ACC112 (cell line): ENCODE data around the gene RASGRF2.

Experiments
- H2AFZ ChIP-seq: fragments of 200-600 bp; sonication (generic); one replicate; pipeline ENCODE4 v1.6.0; 2017; ENCODE audit warnings: antibody characterized with exemption, low read length; ENCODE audit not compliant: unreplicated experiment
- H3K27ac ChIP-seq: fragments of 200-600 bp; sonication (generic); 2 replicates; pipeline ENCODE4 v1.5.1; 2014; ENCODE audit warnings: low read depth, mild to moderate bottlenecking, antibody characterized with exemption, low read length, moderate library complexity
- H3K27me3 ChIP-seq: fragments of 200-600 bp; sonication (generic); 2 replicates; pipeline ENCODE4 v1.6.1; 2014; ENCODE audit warnings: mild to moderate bottlenecking, antibody characterized with exemption, low read length, moderate library complexity, mixed read lengths; ENCODE audit not compliant: insufficient read depth
- H3K36me3 ChIP-seq: fragments of 200-600 bp; sonication (generic); 2 replicates; pipeline ENCODE4 v1.6.1; 2016; ENCODE audit warnings: mild to moderate bottlenecking, antibody characterized with exemption, low read length, moderate library complexity, mixed read lengths; ENCODE audit not compliant: insufficient read depth
- H3K4me1 ChIP-seq: fragments of 200-600 bp; sonication (generic); one replicate; pipeline ENCODE4 v1.6.1; 2016; ENCODE audit warnings: low read length, mixed read lengths; ENCODE audit not compliant: insufficient read depth, unreplicated experiment, control insufficient read depth
- H3K4me3 ChIP-seq: fragments of 200-600 bp; sonication (generic); 2 replicates; pipeline ENCODE4 v1.5.1; 2014; ENCODE audit warnings: mild to moderate bottlenecking, low read depth, low read length
- H3K79me2 ChIP-seq: fragments of 200-600 bp; sonication (generic); one replicate; pipeline ENCODE4 v1.6.0; 2016; ENCODE audit warnings: low read length; ENCODE audit not compliant: control insufficient read depth, unreplicated experiment, insufficient read depth

RASGRF2 gene

DNA sequence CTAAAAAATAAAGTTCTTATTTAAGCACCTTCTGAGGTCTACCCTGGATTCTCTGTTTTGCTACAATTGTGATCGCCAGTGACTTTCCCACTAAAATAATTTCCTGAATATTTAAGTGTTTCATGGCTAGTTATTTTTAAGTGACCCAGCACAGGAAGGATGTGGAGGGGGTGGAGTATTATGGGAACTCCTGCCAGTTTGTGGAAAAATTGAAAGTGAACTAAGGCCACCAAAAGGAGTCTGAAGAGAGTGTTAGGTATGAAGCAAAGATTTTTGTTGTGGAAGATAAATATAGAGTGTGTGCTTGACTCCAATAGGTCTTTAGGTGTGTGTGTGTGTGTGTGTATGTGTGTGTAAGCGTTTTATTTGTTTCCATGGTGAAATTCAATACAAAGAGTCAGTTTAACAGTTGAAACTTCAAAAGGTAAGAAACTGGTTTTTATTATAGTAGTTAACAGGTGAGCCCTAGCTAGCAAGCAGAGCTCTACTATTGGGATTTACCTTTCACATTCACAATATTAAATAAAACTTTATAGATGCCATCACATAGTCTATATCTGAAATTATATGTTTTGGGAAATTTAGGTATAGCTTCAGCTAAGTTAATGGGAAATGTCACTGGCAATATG lies 25.6 kb downstream of the RASGRF2 start:
- H3K27ac ChIP-seq: no peak overlapping the region

DNA sequence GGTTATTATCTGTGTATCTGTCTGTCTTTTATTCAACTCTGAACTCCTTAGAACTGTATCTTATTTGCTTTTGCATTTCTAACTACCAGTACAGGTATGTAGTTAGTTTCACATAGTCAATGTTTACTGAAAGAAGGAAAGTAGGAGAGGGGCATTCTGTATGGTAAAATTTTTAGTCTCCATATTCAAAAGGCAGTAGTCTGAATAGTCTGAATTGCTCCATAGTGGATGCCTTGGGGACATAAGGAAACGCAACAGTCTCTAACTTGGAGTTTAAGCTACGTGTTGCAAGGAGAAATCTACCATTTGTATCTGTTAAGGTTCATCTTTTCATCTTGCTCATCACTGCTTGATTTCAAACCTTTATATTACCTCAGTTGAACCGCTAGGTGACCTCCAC lies 26.2 kb downstream of the RASGRF2 start:
- no peak overlapping the region for H2AFZ ChIP-seq

More for the DNA sequence above, 25.6 kb downstream of the RASGRF2 start:
- Histone ChIP-seq H3K27me3 (no peaks in the 10 kb centered on the region), H3K36me3 (no peaks in the 10 kb centered on the region), H3K4me1 (peaks cover 5% of the 10 kb centered on the region), H2AFZ (no peak overlapping the region), H3K4me3 (no peak overlapping the region), H3K79me2 (no peaks in the 10 kb centered on the region)

DNA sequence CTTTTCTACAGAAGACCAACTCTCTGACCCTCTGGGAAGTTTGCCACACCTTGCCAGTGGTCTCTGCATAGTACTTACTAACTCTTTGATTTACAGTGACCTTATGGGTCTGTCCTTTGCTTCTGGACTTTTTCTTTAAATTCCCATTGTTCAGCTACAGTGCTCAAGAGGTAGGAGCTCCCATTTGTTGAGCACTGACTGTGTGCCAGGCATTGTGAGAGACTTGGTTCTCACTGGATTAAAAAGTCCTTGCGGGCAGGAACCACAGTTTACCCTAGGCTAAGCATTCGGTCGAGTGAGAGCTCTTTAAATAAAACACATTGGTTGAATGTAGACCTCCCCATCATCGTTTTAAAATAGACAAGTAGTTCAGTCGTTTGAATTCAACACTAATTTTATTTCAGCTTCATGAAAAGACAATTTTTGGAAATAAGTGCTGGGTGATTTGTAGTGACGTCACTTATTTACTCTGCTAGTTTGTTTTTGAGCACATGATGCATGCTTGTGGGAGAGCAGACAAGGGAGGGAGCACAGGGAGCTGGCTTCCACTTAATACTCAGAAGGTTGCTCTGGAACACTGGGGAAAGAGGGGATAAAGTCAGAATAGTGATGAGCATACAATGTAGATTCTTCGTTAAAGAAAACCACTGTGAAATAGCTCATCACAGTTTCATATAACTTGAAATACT lies 27.1 kb downstream of the RASGRF2 start:
- Histone ChIP-seq H2AFZ (no peak overlapping the region), H3K27me3 (no peaks in the 10 kb centered on the region), H3K27ac (no peak overlapping the region), H3K4me3 (no peak overlapping the region), H3K79me2 (no peaks in the 10 kb centered on the region), H3K36me3 (no peaks in the 10 kb centered on the region), H3K4me1 (peaks cover 5% of the 10 kb centered on the region)

More for the DNA sequence above, 26.2 kb downstream of the RASGRF2 start:
- Histone ChIP-seq H3K4me1 (peaks cover 5% of the 10 kb centered on the region), H3K4me3 (no peak overlapping the region), H3K79me2 (no peaks in the 10 kb centered on the region), H3K27me3 (no peaks in the 10 kb centered on the region), H3K36me3 (no peaks in the 10 kb centered on the region), H3K27ac (no peak overlapping the region)

DNA sequence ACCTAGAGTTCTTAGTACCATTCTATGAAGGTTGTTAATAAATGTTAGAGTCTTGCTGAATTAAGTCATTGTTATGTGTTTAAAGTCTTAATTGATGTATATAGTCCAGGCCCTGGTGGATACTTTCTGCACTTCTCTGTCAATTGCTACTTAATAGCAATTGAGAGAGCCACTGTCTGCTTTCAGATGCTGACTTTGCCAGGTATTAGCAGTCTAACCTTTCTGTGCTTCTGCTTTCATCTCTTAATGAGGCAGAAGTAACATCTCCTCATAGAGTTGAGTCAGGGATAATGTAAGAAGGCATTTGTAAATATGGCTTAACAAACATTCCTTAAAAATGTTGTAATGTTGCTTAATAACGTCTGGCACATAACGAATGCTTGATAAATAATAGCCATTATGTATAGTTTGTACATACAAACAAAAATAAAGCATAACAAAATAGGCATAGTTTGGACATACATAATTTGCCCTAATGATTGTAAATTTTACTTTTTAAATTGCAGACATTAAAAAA lies 28.3 kb downstream of the RASGRF2 start:
- no peaks in the 10 kb centered on the region for H3K79me2 ChIP-seq
- peaks cover 5% of the 10 kb centered on the region for H3K4me1 ChIP-seq
- no peak overlapping the region for H3K27ac ChIP-seq
- no peaks in the 10 kb centered on the region for H3K27me3 ChIP-seq
- no peaks in the 10 kb centered on the region for H3K36me3 ChIP-seq
- H3K4me3 ChIP-seq: no peak overlapping the region
- H2AFZ ChIP-seq: no peak overlapping the region

DNA sequence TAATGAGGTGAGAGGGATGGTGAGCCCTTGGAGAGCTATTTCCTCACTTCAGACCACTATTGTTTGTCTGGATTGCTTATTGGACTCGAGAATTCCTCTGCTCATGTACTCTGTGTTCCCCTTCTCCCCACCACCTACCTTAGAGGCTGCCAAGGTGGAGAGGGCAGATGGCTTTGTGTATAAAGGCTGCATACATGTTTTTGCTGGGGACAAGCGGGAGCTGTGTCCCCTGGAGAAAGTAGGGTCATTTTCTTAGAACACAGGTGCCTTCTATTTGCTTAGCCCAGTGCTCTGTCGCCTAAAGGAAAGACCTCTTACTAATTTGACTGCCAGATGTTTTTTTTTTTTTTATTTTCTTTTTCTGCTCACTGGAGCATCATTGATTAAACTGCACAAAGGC lies 29.7 kb downstream of the RASGRF2 start:
- no peaks in the 10 kb centered on the region for H3K27me3 ChIP-seq
- H3K79me2 ChIP-seq: no peaks in the 10 kb centered on the region
- H3K36me3 ChIP-seq: no peaks in the 10 kb centered on the region
- peaks cover 5% of the 10 kb centered on the region for H3K4me1 ChIP-seq
- no peak overlapping the region for H2AFZ ChIP-seq
- no peak overlapping the region for H3K4me3 ChIP-seq
- no peak overlapping the region for H3K27ac ChIP-seq

DNA sequence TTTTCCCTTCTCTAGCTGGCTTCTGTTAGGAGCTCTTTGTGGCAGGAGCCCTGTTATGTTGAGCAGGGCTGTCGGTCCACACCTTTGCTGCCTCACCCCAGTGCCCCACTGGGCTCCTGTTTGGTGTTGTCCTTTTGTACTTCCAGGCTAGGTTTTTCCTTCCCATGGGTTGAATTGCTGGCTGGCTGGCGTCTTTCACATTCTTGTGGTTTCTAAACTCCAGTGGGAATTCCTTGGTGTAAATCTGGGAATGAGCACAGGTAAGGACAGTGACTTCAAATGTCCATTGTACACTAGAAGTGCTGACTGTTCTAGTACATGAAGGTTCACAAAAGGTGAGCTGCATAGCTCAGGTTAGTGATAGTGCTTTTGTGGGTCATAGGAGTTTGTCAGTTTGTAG lies 30.4 kb downstream of the RASGRF2 start:
- peaks cover 3% of the 10 kb centered on the region for H3K4me1 ChIP-seq
- no peak overlapping the region for H2AFZ ChIP-seq
- no peak overlapping the region for H3K4me3 ChIP-seq

DNA sequence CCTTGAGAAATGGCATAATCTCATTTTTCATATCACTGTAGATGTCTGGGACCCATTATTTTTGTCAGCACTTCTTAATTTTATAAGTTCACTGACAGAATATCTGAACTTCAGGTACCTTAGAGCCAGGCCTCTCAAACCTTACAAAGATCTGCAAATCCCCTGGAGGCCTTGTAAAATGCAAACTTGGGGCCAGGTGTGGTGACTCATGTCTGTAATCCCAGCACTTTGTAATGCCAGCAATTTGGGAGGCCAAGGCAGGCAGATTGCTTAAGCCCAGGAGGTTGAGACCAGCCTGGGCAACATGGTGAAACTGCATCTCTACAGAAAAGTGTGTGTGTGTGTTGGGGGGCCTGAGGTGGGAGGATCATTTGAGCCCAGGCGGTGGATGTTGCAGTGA lies 30.8 kb downstream of the RASGRF2 start:
- Histone ChIP-seq H3K4me1 (no peaks in the 10 kb centered on the region), H2AFZ (no peak overlapping the region), H3K36me3 (no peaks in the 10 kb centered on the region), H3K27ac (no peak overlapping the region), H3K79me2 (no peaks in the 10 kb centered on the region), H3K4me3 (no peak overlapping the region), H3K27me3 (no peaks in the 10 kb centered on the region)

More for the DNA sequence above, 30.4 kb downstream of the RASGRF2 start:
- Histone ChIP-seq H3K36me3 (no peaks in the 10 kb centered on the region), H3K27me3 (no peaks in the 10 kb centered on the region), H3K27ac (no peak overlapping the region), H3K79me2 (no peaks in the 10 kb centered on the region)

DNA sequence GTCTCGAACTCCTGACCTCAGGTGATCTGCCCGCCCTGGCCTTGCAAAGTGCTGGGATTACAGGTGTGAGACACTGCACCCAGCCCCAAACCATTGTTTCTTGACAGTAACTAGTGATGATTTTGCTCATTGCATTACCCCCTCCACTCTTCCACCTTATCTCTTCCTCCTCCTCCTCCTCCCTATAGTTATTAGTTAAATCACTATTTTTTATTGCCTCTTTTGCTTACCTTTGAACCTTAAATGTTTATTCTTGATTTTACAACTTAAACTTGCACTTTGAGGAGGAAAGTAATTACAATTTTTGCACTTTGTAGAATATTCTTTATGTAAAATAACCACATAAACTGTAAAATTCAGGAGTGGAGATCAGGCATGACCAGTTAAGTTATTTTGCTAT lies 35.7 kb downstream of the RASGRF2 start:
- Histone ChIP-seq H3K4me1 (no peaks in the 10 kb centered on the region), H3K36me3 (no peaks in the 10 kb centered on the region), H3K4me3 (no peak overlapping the region), H3K27ac (no peak overlapping the region), H3K27me3 (peaks cover 4% of the 10 kb centered on the region; the same call in 1 of the 2 replicates), H3K79me2 (no peaks in the 10 kb centered on the region), H2AFZ (no peak overlapping the region)

DNA sequence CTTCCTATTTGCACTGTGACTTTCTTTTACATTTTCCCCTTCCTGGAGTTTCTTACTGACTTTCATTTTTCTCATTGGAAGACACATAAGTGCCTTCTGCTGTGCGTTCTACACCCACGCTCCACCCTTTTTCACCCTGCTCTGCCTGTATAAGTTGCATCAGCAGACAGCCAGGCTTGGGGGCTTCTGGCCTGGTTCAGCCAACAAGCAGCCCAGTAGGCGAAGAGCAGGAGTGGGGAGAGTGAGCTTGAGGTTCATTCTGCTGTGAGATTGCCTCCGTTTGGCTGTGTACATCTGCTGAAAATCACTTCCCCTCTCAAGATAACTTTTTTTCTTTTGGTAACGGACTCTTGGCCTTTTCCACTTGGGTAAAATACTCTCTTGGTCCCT lies 38.4 kb downstream of the RASGRF2 start:
- no peak overlapping the region for H3K27ac ChIP-seq
- no peak overlapping the region for H2AFZ ChIP-seq
- no peaks in the 10 kb centered on the region for H3K79me2 ChIP-seq
- no peaks in the 10 kb centered on the region for H3K36me3 ChIP-seq
- H3K4me1 ChIP-seq: no peaks in the 10 kb centered on the region
- no peak overlapping the region for H3K4me3 ChIP-seq
- H3K27me3 ChIP-seq: peaks cover 12% of the 10 kb centered on the region

DNA sequence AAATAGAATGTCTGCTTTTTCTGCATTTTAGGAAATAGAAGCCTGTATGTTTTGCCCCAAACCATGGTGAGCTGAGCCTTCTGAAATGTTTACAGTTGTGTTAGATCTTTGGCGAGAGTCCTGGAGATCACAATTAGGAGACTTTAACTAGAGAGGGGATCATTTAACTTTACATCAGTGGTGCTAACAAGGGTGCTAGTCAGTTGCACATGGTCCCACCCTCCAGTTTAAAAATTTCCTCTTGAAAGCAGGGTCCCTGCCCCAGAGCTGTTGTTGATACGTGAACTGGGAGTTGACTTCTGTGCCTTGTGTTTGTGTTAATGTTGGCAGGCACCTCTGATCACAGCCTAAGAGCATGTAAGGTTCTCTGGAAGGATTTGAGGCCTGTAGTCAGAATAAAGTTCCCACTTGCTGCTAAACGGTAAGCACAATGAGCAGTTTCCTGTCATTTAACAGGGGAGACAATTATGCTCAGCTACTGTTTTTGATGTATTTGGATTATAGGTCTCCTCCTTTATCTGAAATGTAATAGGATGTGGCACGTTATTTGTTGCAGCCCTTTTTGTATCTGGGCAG lies 43.7 kb downstream of the RASGRF2 start:
- no peaks in the 10 kb centered on the region for H3K36me3 ChIP-seq
- peaks cover 8% of the 10 kb centered on the region for H3K27me3 ChIP-seq
- no peak overlapping the region for H2AFZ ChIP-seq
- no peaks in the 10 kb centered on the region for H3K4me1 ChIP-seq
- H3K79me2 ChIP-seq: no peaks in the 10 kb centered on the region
- no peak overlapping the region for H3K27ac ChIP-seq
- no peak overlapping the region for H3K4me3 ChIP-seq

DNA sequence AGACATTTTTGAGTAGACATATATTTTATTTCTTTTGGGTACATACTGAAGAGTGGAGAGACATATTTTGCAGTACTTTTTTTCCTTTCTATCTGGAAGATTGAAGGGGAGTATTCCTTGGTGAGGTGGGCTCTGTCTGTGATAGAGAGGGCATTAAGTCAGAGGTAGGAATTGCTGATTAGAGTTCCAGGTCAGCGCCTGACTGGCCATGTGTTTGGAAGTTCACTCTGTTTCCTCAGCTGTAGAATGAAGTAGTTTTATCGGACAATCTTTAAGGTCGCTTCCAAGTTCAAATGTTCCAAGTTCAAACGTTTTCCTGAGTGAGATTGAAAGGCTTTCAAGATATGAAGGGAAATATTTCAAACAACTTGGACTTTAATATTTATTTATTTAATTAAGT lies 45.5 kb downstream of the RASGRF2 start:
- H3K36me3 ChIP-seq: no peaks in the 10 kb centered on the region
- H2AFZ ChIP-seq: no peak overlapping the region
- no peaks in the 10 kb centered on the region for H3K4me1 ChIP-seq
- H3K27me3 ChIP-seq: peaks cover 8% of the 10 kb centered on the region
- H3K79me2 ChIP-seq: no peaks in the 10 kb centered on the region
- H3K27ac ChIP-seq: no peak overlapping the region
- no peak overlapping the region for H3K4me3 ChIP-seq
